A549 treated with dexamethasone at 1 μM for 4 hours (cell line): ENCODE results near the gene DHH. TPM values are rescaled to one million over a fixed set of nuclear protein-coding genes. Genes with fewer than 3 reads are reported as not detected.

Source experiments
- total RNA-seq: library from RNA; stranded (reverse); fragments of 200-300 nt; extraction: Qiagen RNA extraction; gene quantifications from 5 replicates; pipeline ENCODE4 v1.2.3, GENCODE V29; 2022

The DHH gene
- not detected in 5 replicates for total RNA-seq

GRCh38 chr12:49094160-49094974 is at the start of gene DHH:
DHH (minus strand) TSS chr12:49094801; CDS start chr12:49094512, 289 bp downstream.

GRCh38 chr12:49131051-49131893 is 36.7 kb upstream of the DHH start, which contains the start of gene TUBA1B:
TUBA1B (minus strand) TSS chr12:49131395; CDS start chr12:49131300, 95 bp downstream.

GRCh38 chr12:49110464-49111155 is 16.0 kb upstream of the DHH start, which contains the start of gene LMBR1L:
LMBR1L (minus strand) TSS chr12:49110847; CDS start chr12:49110555, 292 bp downstream.

GRCh38 chr12:49069507-49070346 is 24.9 kb downstream of the DHH start, which contains the start of gene RHEBL1:
RHEBL1 (minus strand) TSS chr12:49069979; CDS start chr12:49069785, 194 bp downstream.

GRCh38 chr12:49060237-49061156 is 34.1 kb downstream of the DHH start, which contains the start of gene KMT2D:
KMT2D (minus strand) TSS chr12:49060794; CDS start chr12:49055324, 5,470 bp downstream.

Other genes with a start within 250 kb of the DHH start
- gene DDX23, start 242.6 kb downstream of the DHH start, total RNA-seq = 67.5 to 84.0 TPM (median 80.1 TPM) in 5 replicates
- gene RND1, start 228.9 kb downstream of the DHH start, total RNA-seq = 2.6 to 4.7 TPM (median 3.1 TPM) in 5 replicates
- 52.7 to 58.9 TPM (median 55.2 TPM) in 5 replicates for gene FKBP11, start 169.3 kb downstream of the DHH start, total RNA-seq
- 113 to 164 TPM (median 152 TPM) in 5 replicates for gene ARF3, start 137.3 kb downstream of the DHH start, total RNA-seq
- 1.5 to 2.4 TPM (median 2.2 TPM) in 5 replicates for gene WNT10B, start 123.1 kb downstream of the DHH start, total RNA-seq
- gene WNT1, start 116.5 kb downstream of the DHH start, total RNA-seq = 0.07 to 0.28 TPM (median 0.18 TPM) in 5 replicates
- gene DDN, start 95.4 kb downstream of the DHH start, total RNA-seq = 0.56 to 0.71 TPM (median 0.67 TPM) in 5 replicates
- gene PRKAG1, start 76.0 kb downstream of the DHH start, total RNA-seq = 40.6 to 44.3 TPM (median 41.4 TPM) in 5 replicates
- gene KMT2D, start 34.0 kb downstream of the DHH start, total RNA-seq = 30.0 to 46.2 TPM (median 40.4 TPM) in 5 replicates
- 2.9 to 4.4 TPM (median 4.0 TPM) in 5 replicates for gene RHEBL1, start 24.8 kb downstream of the DHH start, total RNA-seq
- 11.5 to 17.2 TPM (median 14.4 TPM) in 5 replicates for gene LMBR1L, start 16.0 kb upstream of the DHH start, total RNA-seq
- 2,131 to 2,545 TPM (median 2,326 TPM) in 5 replicates for gene TUBA1B, start 36.6 kb upstream of the DHH start, total RNA-seq
- 197 to 241 TPM (median 217 TPM) in 5 replicates for gene TUBA1A, start 94.3 kb upstream of the DHH start, total RNA-seq
- gene TUBA1C, start 170.3 kb upstream of the DHH start, total RNA-seq = 1,458 to 1,816 TPM (median 1,593 TPM) in 5 replicates
- 1.2 to 2.2 TPM (median 1.6 TPM) in 5 replicates for gene PRPH, start 200.3 kb upstream of the DHH start, total RNA-seq
- 74.5 to 93.0 TPM (median 77.9 TPM) in 5 replicates for gene TROAP, start 228.5 kb upstream of the DHH start, total RNA-seq
- 5.1 to 7.5 TPM (median 6.3 TPM) in 5 replicates for gene C1QL4, start 242.4 kb upstream of the DHH start, total RNA-seq